Measurements from ENCODE around the gene EPG5. TPM values are rescaled to one million over a fixed set of nuclear protein-coding genes. Genes with fewer than 3 reads are reported as not detected.

Gene EPG5
- polyA plus RNA-seq, 1 donor from 2014 or later, result 18.0 TPM

GRCh38 chr18:46001892-46002291 is 34.8 kb upstream of the EPG5 start:
- no peaks in the 10 kb centered on the region for H3K36me3 ChIP-seq (ENCODE audit: insufficient read depth, low read length)
- H2AFZ ChIP-seq (ENCODE audit: low read depth, low read length), result no peak overlapping the region
- H3K4me3 ChIP-seq (ENCODE audit: low read length), result no peak overlapping the region
- H3K79me2 ChIP-seq (replicated peaks; ENCODE audit: insufficient read depth, low read length), result no peaks in the 10 kb centered on the region
- no peaks in the 10 kb centered on the region for H3K9me3 ChIP-seq (ENCODE audit: low read length)
- TF ChIP-seq REST (IDR thresholded peaks at IDR 0.05; ENCODE audit: borderline replicate concordance), result no peak
- TF ChIP-seq, protein P1, sequence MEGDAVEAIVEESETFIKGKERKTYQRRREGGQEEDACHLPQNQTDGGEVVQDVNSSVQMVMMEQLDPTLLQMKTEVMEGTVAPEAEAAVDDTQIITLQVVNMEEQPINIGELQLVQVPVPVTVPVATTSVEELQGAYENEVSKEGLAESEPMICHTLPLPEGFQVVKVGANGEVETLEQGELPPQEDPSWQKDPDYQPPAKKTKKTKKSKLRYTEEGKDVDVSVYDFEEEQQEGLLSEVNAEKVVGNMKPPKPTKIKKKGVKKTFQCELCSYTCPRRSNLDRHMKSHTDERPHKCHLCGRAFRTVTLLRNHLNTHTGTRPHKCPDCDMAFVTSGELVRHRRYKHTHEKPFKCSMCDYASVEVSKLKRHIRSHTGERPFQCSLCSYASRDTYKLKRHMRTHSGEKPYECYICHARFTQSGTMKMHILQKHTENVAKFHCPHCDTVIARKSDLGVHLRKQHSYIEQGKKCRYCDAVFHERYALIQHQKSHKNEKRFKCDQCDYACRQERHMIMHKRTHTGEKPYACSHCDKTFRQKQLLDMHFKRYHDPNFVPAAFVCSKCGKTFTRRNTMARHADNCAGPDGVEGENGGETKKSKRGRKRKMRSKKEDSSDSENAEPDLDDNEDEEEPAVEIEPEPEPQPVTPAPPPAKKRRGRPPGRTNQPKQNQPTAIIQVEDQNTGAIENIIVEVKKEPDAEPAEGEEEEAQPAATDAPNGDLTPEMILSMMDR (IDR thresholded peaks at IDR 0.05; ENCODE audit: poor library complexity, severe bottlenecking), result no peak
- no peak for TF ChIP-seq MXI1 (conservative IDR thresholded peaks at IDR 0.05; ENCODE audit: poor library complexity, severe bottlenecking)
- TF ChIP-seq EZH2 (IDR thresholded peaks at IDR 0.05; ENCODE audit: borderline replicate concordance, insufficient read depth, low read length, poor library complexity, severe bottlenecking), result no peak
- no peak for TF ChIP-seq SMC3 (conservative IDR thresholded peaks at IDR 0.05; ENCODE audit: poor library complexity)
- no peak for TF ChIP-seq EP300 (conservative IDR thresholded peaks at IDR 0.05; ENCODE audit: poor library complexity, severe bottlenecking)
- TF ChIP-seq RAD21 (conservative IDR thresholded peaks at IDR 0.05), result no peak
- no peaks in the 10 kb centered on the region for H3K27me3 ChIP-seq (ENCODE audit: insufficient read depth, low read depth, low read length)
- no peaks in the 10 kb centered on the region for H3F3A ChIP-seq (ENCODE audit: insufficient read depth, low read length, poor library complexity, severe bottlenecking)
- H3K9ac ChIP-seq (ENCODE audit: low read length), result no peak overlapping the region
- H4K20me1 ChIP-seq (ENCODE audit: insufficient read depth), result no peaks in the 10 kb centered on the region
- H3K9me2 ChIP-seq (ENCODE audit: insufficient read depth, low read length), result no peaks in the 10 kb centered on the region
- no peak overlapping the region for H3K4me2 ChIP-seq (ENCODE audit: low read length)
- H3K27ac ChIP-seq (ENCODE audit: low read length), result no peak overlapping the region

- Histone ChIP-seq H3K4me2 (ENCODE audit: low read length) (no peak overlapping the region), H3F3A (ENCODE audit: insufficient read depth, low read length, poor library complexity, severe bottlenecking) (no peaks in the 10 kb centered on the region), H3K36me3 (ENCODE audit: insufficient read depth, low read length) (no peaks in the 10 kb centered on the region), H3K4me3 (ENCODE audit: low read length) (no peak overlapping the region), H4K20me1 (ENCODE audit: insufficient read depth) (no peaks in the 10 kb centered on the region), H2AFZ (ENCODE audit: low read depth, low read length) (no peak overlapping the region), H3K9ac (ENCODE audit: low read length) (no peak overlapping the region), H3K79me2 (replicated peaks; ENCODE audit: insufficient read depth, low read length) (no peaks in the 10 kb centered on the region), H3K27me3 (ENCODE audit: insufficient read depth, low read depth, low read length) (no peaks in the 10 kb centered on the region), H3K9me2 (ENCODE audit: insufficient read depth, low read length) (no peaks in the 10 kb centered on the region), H3K9me3 (ENCODE audit: low read length) (no peaks in the 10 kb centered on the region), H3K27ac (ENCODE audit: low read length) (no peak overlapping the region)
- TF ChIP-seq RAD21 (conservative IDR thresholded peaks at IDR 0.05) (no peak), POLR2AphosphoS5 (IDR thresholded peaks at IDR 0.05) (no peak), EP300 (conservative IDR thresholded peaks at IDR 0.05; ENCODE audit: poor library complexity, severe bottlenecking) (no peak), MXI1 (conservative IDR thresholded peaks at IDR 0.05; ENCODE audit: poor library complexity, severe bottlenecking) (no peak), REST (IDR thresholded peaks at IDR 0.05; ENCODE audit: borderline replicate concordance) (no peak), EZH2 (IDR thresholded peaks at IDR 0.05; ENCODE audit: borderline replicate concordance, insufficient read depth, low read length, poor library complexity, severe bottlenecking) (no peak), SMC3 (conservative IDR thresholded peaks at IDR 0.05; ENCODE audit: poor library complexity) (no peak), TAF1 (IDR thresholded peaks at IDR 0.05; ENCODE audit: low read depth) (no peak)
- TF ChIP-seq, protein P1 (IDR thresholded peaks at IDR 0.05; ENCODE audit: poor library complexity, severe bottlenecking), result no peak
Observed at GRCh38 chr18:46001074-46001473, 33.9 kb upstream of the EPG5 start.
